Chondrocyte (in vitro differentiated cells): ENCODE results near the gene NDST3. TPM values are rescaled to one million over a fixed set of nuclear protein-coding genes. Genes with fewer than 3 reads are reported as not detected.
A peak's percentile ranks its signal among the peaks of the same experiment; 100 is the strongest.

ENCODE experiments used
- DNase-seq: peaks from one replicate; pipeline ENCODE4 v3.0.0; 2021; ENCODE audit warnings: mixed read lengths, low spot score
- H3K27ac Mint-ChIP-seq: one replicate; pipeline ENCODE4 v1.8.0; 2021; ENCODE audit warnings: mild to moderate bottlenecking, moderate library complexity, mixed read lengths; ENCODE audit not compliant: unreplicated experiment
- H3K27me3 Mint-ChIP-seq: 2 replicates; pipeline ENCODE4 v1.8.0; 2021; ENCODE audit warnings: low read depth, mixed read lengths
- H3K36me3 Mint-ChIP-seq: 2 replicates; pipeline ENCODE4 v1.8.0; 2021; ENCODE audit warnings: low read depth, mixed read lengths
- H3K4me1 Mint-ChIP-seq: 2 replicates; pipeline ENCODE4 v1.8.0; 2021; ENCODE audit warnings: low read depth, mild to moderate bottlenecking, mixed read lengths
- H3K4me3 Mint-ChIP-seq: one replicate; pipeline ENCODE4 v1.8.0; 2021; ENCODE audit warnings: mild to moderate bottlenecking, moderate library complexity, mixed read lengths; ENCODE audit not compliant: unreplicated experiment
- H3K9me3 Mint-ChIP-seq: 2 replicates; pipeline ENCODE4 v1.8.0; 2021; ENCODE audit warnings: low read depth, mixed read lengths
- long read RNA-seq: library from polyadenylated mRNA; stranded (forward); transcript quantifications from one replicate; pipeline ENCODE4 v2.0.0, GENCODE V29; 2021
- total RNA-seq: library from RNA; stranded (reverse); gene quantifications from 3 replicates; pipeline ENCODE4 v1.2.1, GENCODE V29; 2021
- TF ChIP-seq, protein P1 (sequence below): fragments of 200-600 bp; sonication (generic); IDR thresholded peaks from 2 replicates; pipeline ENCODE4 v1.5.0; 2021; ENCODE audit warnings: antibody characterized with exemption, mild to moderate bottlenecking, moderate library complexity

The NDST3 gene
- 1.2 to 1.7 TPM (median 1.3 TPM) in 3 replicates for total RNA-seq
- long read RNA-seq, partial matches to known transcripts: 1 of 2 reads
- long read RNA-seq, other reads (novel, unspliced or antisense): 1 of 2 reads

DNA sequence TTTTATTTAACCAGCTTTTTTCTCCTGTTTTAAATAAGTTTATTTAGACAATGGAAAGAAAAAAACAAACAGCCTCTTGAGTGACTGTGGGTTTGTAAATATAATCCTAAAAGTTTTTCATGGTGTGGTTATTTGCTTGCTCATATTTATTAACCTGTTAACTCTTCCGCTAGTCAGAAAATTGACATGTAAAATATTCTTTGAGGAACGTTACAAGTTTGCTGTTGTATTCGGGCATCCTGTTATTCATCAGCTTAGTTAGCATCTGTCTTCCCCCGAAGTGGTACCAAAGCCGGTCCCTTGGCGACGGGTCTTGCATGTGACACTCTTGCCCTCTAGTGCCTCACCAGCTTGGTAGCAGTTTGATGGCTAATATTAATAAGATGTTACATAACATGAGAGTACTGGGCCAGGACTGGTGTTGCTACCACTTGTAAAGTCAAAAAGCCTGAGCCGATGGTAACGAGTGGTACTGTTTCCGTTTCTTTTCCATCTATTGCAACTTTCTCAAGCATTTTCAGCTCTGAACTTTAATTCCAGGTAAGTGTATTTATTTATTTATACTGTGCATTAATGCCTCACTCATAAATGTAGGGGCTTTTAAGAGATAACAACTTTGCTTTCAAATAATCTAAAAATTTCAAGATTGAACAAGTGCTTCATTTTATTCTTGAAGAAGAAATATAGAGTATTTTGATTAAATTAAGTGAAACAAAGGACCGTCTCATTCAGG lies at the start of gene NDST3:
TSS of gene NDST3 (plus strand) at position 434 of the 733 bp plus-strand sequence. CDS start 19,425 bp downstream, outside the sequence.
- DNase-seq: peak; percentile 57
- H3K36me3 Mint-ChIP-seq: no peaks in the 10 kb centered on the region
- no peaks in the 10 kb centered on the region for H3K9me3 Mint-ChIP-seq
- TF ChIP-seq, protein P1, sequence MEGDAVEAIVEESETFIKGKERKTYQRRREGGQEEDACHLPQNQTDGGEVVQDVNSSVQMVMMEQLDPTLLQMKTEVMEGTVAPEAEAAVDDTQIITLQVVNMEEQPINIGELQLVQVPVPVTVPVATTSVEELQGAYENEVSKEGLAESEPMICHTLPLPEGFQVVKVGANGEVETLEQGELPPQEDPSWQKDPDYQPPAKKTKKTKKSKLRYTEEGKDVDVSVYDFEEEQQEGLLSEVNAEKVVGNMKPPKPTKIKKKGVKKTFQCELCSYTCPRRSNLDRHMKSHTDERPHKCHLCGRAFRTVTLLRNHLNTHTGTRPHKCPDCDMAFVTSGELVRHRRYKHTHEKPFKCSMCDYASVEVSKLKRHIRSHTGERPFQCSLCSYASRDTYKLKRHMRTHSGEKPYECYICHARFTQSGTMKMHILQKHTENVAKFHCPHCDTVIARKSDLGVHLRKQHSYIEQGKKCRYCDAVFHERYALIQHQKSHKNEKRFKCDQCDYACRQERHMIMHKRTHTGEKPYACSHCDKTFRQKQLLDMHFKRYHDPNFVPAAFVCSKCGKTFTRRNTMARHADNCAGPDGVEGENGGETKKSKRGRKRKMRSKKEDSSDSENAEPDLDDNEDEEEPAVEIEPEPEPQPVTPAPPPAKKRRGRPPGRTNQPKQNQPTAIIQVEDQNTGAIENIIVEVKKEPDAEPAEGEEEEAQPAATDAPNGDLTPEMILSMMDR: peak; percentile 80
- H3K4me3 Mint-ChIP-seq: peak within 1 kb of the TSS; percentile 75
- peak within 1 kb of the TSS; percentile 38 for H3K27ac Mint-ChIP-seq
- no peaks in the 10 kb centered on the region for H3K27me3 Mint-ChIP-seq
- peaks cover 13% of the 10 kb centered on the region for H3K4me1 Mint-ChIP-seq

- DNase-seq: no peak
- H3K4me3 Mint-ChIP-seq: no peak overlapping the region
- no peaks in the 10 kb centered on the region for H3K36me3 Mint-ChIP-seq
- H3K27ac Mint-ChIP-seq: no peak overlapping the region
- H3K4me1 Mint-ChIP-seq: no peaks in the 10 kb centered on the region
- H3K9me3 Mint-ChIP-seq: peaks cover 3% of the 10 kb centered on the region
- H3K27me3 Mint-ChIP-seq: peaks cover 1% of the 10 kb centered on the region
- TF ChIP-seq, protein P1: no peak
Observed at GRCh38 chr4:117986321-117986720, 48.0 kb upstream of the NDST3 start.

DNA sequence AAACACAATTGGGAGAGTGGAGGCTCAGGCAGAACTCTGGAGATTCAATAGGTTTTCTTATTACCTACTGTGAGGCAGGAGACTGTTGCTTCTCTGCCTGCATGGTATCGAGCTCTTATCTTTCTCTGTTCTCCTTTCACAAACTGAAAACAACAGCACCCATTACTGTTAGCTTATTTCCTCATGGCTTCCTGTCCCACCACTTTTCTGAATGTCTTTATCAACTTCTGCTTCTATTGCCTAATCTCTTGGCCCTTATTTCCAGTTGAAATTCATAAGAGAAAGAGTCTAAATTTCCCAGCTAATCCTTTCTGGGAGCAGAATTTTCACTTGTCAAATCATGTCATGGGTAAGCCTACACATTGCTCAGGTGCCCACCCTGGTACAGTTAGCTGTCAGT lies 46.8 kb upstream of the NDST3 start:
- Mint-ChIP-seq H3K36me3 (no peaks in the 10 kb centered on the region), H3K27ac (no peak overlapping the region), H3K4me1 (no peaks in the 10 kb centered on the region), H3K4me3 (no peak overlapping the region), H3K27me3 (peaks cover 1% of the 10 kb centered on the region), H3K9me3 (no peaks in the 10 kb centered on the region)
- TF ChIP-seq, protein P1: no peak
- DNase-seq: no peak

GRCh38 chr4:117996891-117997290 lies 37.4 kb upstream of the NDST3 start:
- H3K27ac Mint-ChIP-seq: no peak overlapping the region
- no peaks in the 10 kb centered on the region for H3K4me1 Mint-ChIP-seq
- H3K36me3 Mint-ChIP-seq: no peaks in the 10 kb centered on the region
- no peak for DNase-seq
- no peaks in the 10 kb centered on the region for H3K9me3 Mint-ChIP-seq
- peaks cover 2% of the 10 kb centered on the region for H3K27me3 Mint-ChIP-seq
- TF ChIP-seq, protein P1: no peak
- no peak overlapping the region for H3K4me3 Mint-ChIP-seq

- Mint-ChIP-seq H3K4me1 (no peaks in the 10 kb centered on the region), H3K4me3 (no peak overlapping the region), H3K36me3 (no peaks in the 10 kb centered on the region), H3K9me3 (no peaks in the 10 kb centered on the region), H3K27me3 (peaks cover 7% of the 10 kb centered on the region), H3K27ac (no peak overlapping the region)
- no peak for DNase-seq
- TF ChIP-seq, protein P1: no peak
Observed at GRCh38 chr4:118004088-118004487, 30.2 kb upstream of the NDST3 start.
